ENCODE data around the gene FAM120B. TPM values are rescaled to one million over a fixed set of nuclear protein-coding genes. Genes with fewer than 3 reads are reported as not detected.

Gene FAM120B
- total RNA-seq, 1 donor from 2014 or later, result 38.9 TPM

- DNase-seq (ENCODE audit: low spot score), result no peak
Observed at GRCh38 chr6:170456334-170456733, 149.8 kb downstream of the FAM120B start.

Other genes starting within 250 kb of the FAM120B start
- gene DLL1, start 15.7 kb upstream of the FAM120B start, total RNA-seq, result 13.0 TPM
- gene PSMB1, start 246.5 kb downstream of the FAM120B start, total RNA-seq, result 109 TPM
- 11.9 TPM for gene TBP, start 247.6 kb downstream of the FAM120B start, total RNA-seq